Erythroblast (primary cell): Measurements from ENCODE around the gene CEBPE.

Source experiments
- GATA1 ChIP-seq: IDR thresholded peaks from 2 replicates; pipeline ENCODE4 v1.6.1; 2011; ENCODE audit warnings: low read depth, mild to moderate bottlenecking, control low read depth, low read length, moderate library complexity
- POLR2A ChIP-seq: IDR thresholded peaks from 2 replicates; pipeline ENCODE4 v1.6.1; 2011; ENCODE audit warnings: mild to moderate bottlenecking, low read length

GRCh38 chr14:23094666-23095195, 24.3 kb downstream of the CEBPE start, which contains the start of gene ACIN1:
- peak; percentile 91 for TF ChIP-seq POLR2A
- TF ChIP-seq GATA1 = no peak
